Fibroblast of the aortic adventitia (primary cell): ENCODE measurements around the gene CLRN1. TPM values are rescaled to one million over a fixed set of nuclear protein-coding genes. Genes with fewer than 3 reads are reported as not detected.

Experiments
- DNase-seq: peaks from one replicate; pipeline ENCODE4 v3.0.0-alpha.2; 2010; ENCODE audit warnings: low read depth
- H3K4me3 ChIP-seq: 2 replicates; pipeline ENCODE4 v1.5.1; 2011; ENCODE audit warnings: low read depth, mild to moderate bottlenecking, control low read depth, low read length, moderate library complexity
- CTCF ChIP-seq: IDR thresholded peaks from 2 replicates; pipeline ENCODE4 v1.5.1; 2011; ENCODE audit warnings: mild to moderate bottlenecking, low read length, control low read depth, inconsistent platforms; ENCODE audit not compliant: insufficient read depth
- total RNA-seq: library from RNA; depleted of rRNA; stranded (reverse); fragments of >200 nt; gene quantifications from 2 replicates; pipeline ENCODE4 v1.2.3, GENCODE V29; 2012; ENCODE audit warnings: low replicate concordance

CLRN1 gene
- total RNA-seq, 1 donor = not detected

- no peak for TF ChIP-seq CTCF
- DNase-seq = no peak
- H3K4me3 ChIP-seq = no peak overlapping the region
Observed at GRCh38 chr3:150984066-150984465, 11.5 kb upstream of the CLRN1 start.

- no peak overlapping the region for H3K4me3 ChIP-seq
- no peak for TF ChIP-seq CTCF
- DNase-seq = no peak
Observed at GRCh38 chr3:150978566-150979148, 6.1 kb upstream of the CLRN1 start.

- no peak for DNase-seq
- no peak for TF ChIP-seq CTCF
- no peak overlapping the region for H3K4me3 ChIP-seq
Observed at GRCh38 chr3:150975992-150976368, 3.5 kb upstream of the CLRN1 start.

- H3K4me3 ChIP-seq = no peak overlapping the region
- DNase-seq = no peak
- no peak for TF ChIP-seq CTCF
Observed at GRCh38 chr3:150975086-150975991, 2.8 kb upstream of the CLRN1 start.

- no peak overlapping the region for H3K4me3 ChIP-seq
- TF ChIP-seq CTCF = no peak
- DNase-seq = peak; percentile 72
Observed at GRCh38 chr3:150970665-150971324, 1.7 kb downstream of the CLRN1 start.

GRCh38 chr3:150968341-150969035, 4.0 kb downstream of the CLRN1 start:
- no peak overlapping the region for H3K4me3 ChIP-seq
- no peak for TF ChIP-seq CTCF
- DNase-seq = no peak
